GM12872 (cell line): ENCODE results near the gene ADD1.

Source experiments
- CTCF ChIP-seq: IDR thresholded peaks from 3 replicates; pipeline ENCODE4 v1.5.1; 2011; ENCODE audit warnings: low read depth, mild to moderate bottlenecking, low read length, moderate library complexity; ENCODE audit not compliant: insufficient read depth

Gene ADD1

GRCh38 chr4:2836391-2836859, 7.2 kb upstream of the ADD1 start:
- TF ChIP-seq CTCF, result no peak

- TF ChIP-seq CTCF, result no peak
These were observed 6.3 kb upstream of the ADD1 start for GRCh38 chr4:2837110-2837903.

- no peak for TF ChIP-seq CTCF
These were observed 5.6 kb upstream of the ADD1 start for GRCh38 chr4:2837904-2838496.

GRCh38 chr4:2839060-2839459, 4.6 kb upstream of the ADD1 start:
- no peak for TF ChIP-seq CTCF

GRCh38 chr4:2842687-2843262, 869 bp upstream of the ADD1 start:
- TF ChIP-seq CTCF, result no peak

- TF ChIP-seq CTCF, result no peak
These were observed 419 bp downstream of the ADD1 start for GRCh38 chr4:2843941-2844584.

GRCh38 chr4:2846172-2846571, 2.5 kb downstream of the ADD1 start:
- no peak for TF ChIP-seq CTCF
